Neural cell (in vitro differentiated cells): Measurements from ENCODE around the gene AKR1A1. TPM values are rescaled to one million over a fixed set of nuclear protein-coding genes. Genes with fewer than 3 reads are reported as not detected.

ENCODE experiments used
- H2AFZ ChIP-seq: fragments of 200-600, 300-800 bp; sonication (generic), shearing (Covaris generic); 2 replicates; pipeline ENCODE4 v1.6.0; 2014; ENCODE audit warnings: low read depth, mild to moderate bottlenecking, antibody characterized with exemption, low read length, moderate library complexity
- H3F3A ChIP-seq: fragments of 200-600 bp; shearing (Covaris generic); 2 replicates; pipeline ENCODE4 v1.6.1; 2016; ENCODE audit warnings: mild to moderate bottlenecking, moderate library complexity, mixed read lengths, antibody characterized with exemption, low read length; ENCODE audit not compliant: insufficient read depth, poor library complexity, severe bottlenecking
- H3K27ac ChIP-seq: fragments of 200-600, 300-800 bp; sonication (generic), shearing (Covaris generic); 2 replicates; pipeline ENCODE4 v1.5.1; 2014; ENCODE audit warnings: mild to moderate bottlenecking, low read length, moderate library complexity
- H3K27me3 ChIP-seq: fragments of 300-800, 200-600 bp; sonication (generic), shearing (Covaris generic); 2 replicates; pipeline ENCODE4 v1.6.0; 2014; ENCODE audit warnings: mild to moderate bottlenecking, low read depth, low read length, moderate library complexity; ENCODE audit not compliant: insufficient read depth
- H3K36me3 ChIP-seq: fragments of 300-800, 200-600 bp; sonication (generic), shearing (Covaris generic); 2 replicates; pipeline ENCODE4 v1.5.1; 2014; ENCODE audit warnings: mild to moderate bottlenecking, antibody characterized with exemption, low read length, moderate library complexity; ENCODE audit not compliant: insufficient read depth
- H3K4me2 ChIP-seq: fragments of 300-800, 200-600 bp; sonication (generic), shearing (Covaris generic); 2 replicates; pipeline ENCODE4 v1.6.0; 2014; ENCODE audit warnings: mild to moderate bottlenecking, low read length
- H3K4me3 ChIP-seq: fragments of 300-800, 200-600 bp; sonication (generic), shearing (Covaris generic); 2 replicates; pipeline ENCODE4 v1.5.1; 2014; ENCODE audit warnings: mild to moderate bottlenecking, low read length, moderate library complexity
- H3K79me2 ChIP-seq: fragments of 200-600 bp; shearing (Covaris generic); replicated peaks from 2 replicates; pipeline ENCODE4 v1.6.0; 2014; ENCODE audit warnings: mild to moderate bottlenecking, low read length, moderate library complexity; ENCODE audit not compliant: insufficient read depth
- H3K9ac ChIP-seq: fragments of 300-800, 200-600 bp; sonication (generic), shearing (Covaris generic); 2 replicates; pipeline ENCODE4 v1.6.1; 2016; ENCODE audit warnings: mild to moderate bottlenecking, low read length, mixed read lengths
- H3K9me2 ChIP-seq: fragments of 200-600 bp; shearing (Covaris generic); 2 replicates; pipeline ENCODE4 v1.6.1; 2016; ENCODE audit warnings: mild to moderate bottlenecking, low read length, mixed read lengths; ENCODE audit not compliant: insufficient read depth
- H3K9me3 ChIP-seq: fragments of 200-600, 300-800 bp; sonication (generic), shearing (Covaris generic); 2 replicates; pipeline ENCODE4 v1.6.1; 2016; ENCODE audit warnings: mild to moderate bottlenecking, mixed run types, low read length, moderate library complexity, mixed read lengths
- H4K20me1 ChIP-seq: fragments of 200-600 bp; shearing (Covaris generic); 2 replicates; pipeline ENCODE4 v1.6.1; 2016; ENCODE audit warnings: mild to moderate bottlenecking, mixed run types; ENCODE audit not compliant: insufficient read depth
- EP300 ChIP-seq: fragments of 450-650 bp; conservative IDR thresholded peaks from 2 replicates; pipeline ENCODE4 v1.6.1; 2014; ENCODE audit warnings: antibody characterized with exemption, mild to moderate bottlenecking, moderate library complexity; ENCODE audit not compliant: poor library complexity, severe bottlenecking
- EZH2 ChIP-seq: fragments of 200-600, 300-800 bp; shearing (Covaris generic), sonication (generic); IDR thresholded peaks from 2 replicates; pipeline ENCODE4 v1.6.1; 2014; ENCODE audit warnings: antibody characterized with exemption, low read length, borderline replicate concordance, mild to moderate bottlenecking; ENCODE audit not compliant: insufficient read depth, poor library complexity, severe bottlenecking
- MXI1 ChIP-seq: fragments of 450-650 bp; conservative IDR thresholded peaks from 2 replicates; pipeline ENCODE4 v1.6.1; 2014; ENCODE audit warnings: antibody characterized with exemption, mild to moderate bottlenecking; ENCODE audit not compliant: poor library complexity, severe bottlenecking
- POLR2AphosphoS5 ChIP-seq: IDR thresholded peaks from 2 replicates; pipeline ENCODE4 v1.6.1; 2012
- RAD21 ChIP-seq: fragments of 450-650 bp; conservative IDR thresholded peaks from 2 replicates; pipeline ENCODE4 v1.6.1; 2014; ENCODE audit warnings: antibody characterized with exemption, mild to moderate bottlenecking, moderate library complexity
- SMC3 ChIP-seq: fragments of 450-650 bp; conservative IDR thresholded peaks from 2 replicates; pipeline ENCODE4 v1.6.1; 2014; ENCODE audit warnings: antibody characterized with exemption, mild to moderate bottlenecking, moderate library complexity; ENCODE audit not compliant: poor library complexity
- TAF1 ChIP-seq: IDR thresholded peaks from 2 replicates; pipeline ENCODE4 v1.6.1; 2012; ENCODE audit warnings: low read depth
- polyA plus RNA-seq: library from polyadenylated mRNA; depleted of rRNA; stranded (reverse); fragments of >200 nt; gene quantifications from 2 replicates; pipeline ENCODE4 v1.2.3, GENCODE V29; 2014
- TF ChIP-seq, protein P1 (sequence below): fragments of 450-650 bp; IDR thresholded peaks from 2 replicates; pipeline ENCODE4 v1.5.1; 2014; ENCODE audit warnings: antibody characterized with exemption, mild to moderate bottlenecking, moderate library complexity; ENCODE audit not compliant: poor library complexity, severe bottlenecking
- TF ChIP-seq, protein P2 (sequence below): IDR thresholded peaks from 2 replicates; pipeline ENCODE4 v1.6.1; 2012; ENCODE audit warnings: borderline replicate concordance

Gene AKR1A1
- polyA plus RNA-seq, 1 donor from 2014 or later = 170 TPM

DNA sequence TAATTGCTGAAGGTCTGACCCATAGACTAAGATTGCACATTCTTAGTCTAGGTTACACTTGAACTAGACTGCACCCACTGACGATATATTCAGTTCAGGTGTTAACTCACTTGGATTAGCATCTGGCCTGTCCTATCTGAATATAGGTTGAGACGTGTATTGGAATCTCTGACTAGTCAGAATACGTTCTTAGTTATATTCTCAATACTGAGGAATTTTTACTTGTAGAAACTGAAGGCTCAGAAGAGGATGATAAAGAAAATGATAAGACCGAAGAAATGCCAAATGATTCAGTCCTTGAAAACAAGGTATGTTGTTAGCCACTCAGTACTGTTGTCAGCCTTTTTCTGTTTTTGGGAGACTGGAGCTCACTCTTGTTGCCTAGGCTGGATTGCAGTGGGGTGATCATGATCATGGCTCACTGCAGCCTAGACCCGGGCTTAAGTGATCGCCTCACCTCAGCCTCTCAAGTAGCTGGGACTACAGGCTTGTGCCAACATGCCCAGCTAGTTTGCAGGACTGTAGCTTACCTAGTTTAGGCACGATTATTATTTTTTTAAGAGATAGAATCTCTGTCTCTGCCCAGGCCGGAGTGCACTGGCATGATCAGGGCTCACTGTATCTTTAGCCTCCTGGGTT lies 62.4 kb downstream of the AKR1A1 start:
- H3K36me3 ChIP-seq = no peaks in the 10 kb centered on the region
- H3K79me2 ChIP-seq = no peaks in the 10 kb centered on the region
- no peak overlapping the region for H2AFZ ChIP-seq
- H3K27me3 ChIP-seq = no peaks in the 10 kb centered on the region
- H3K9ac ChIP-seq = no peak overlapping the region
- no peaks in the 10 kb centered on the region for H3F3A ChIP-seq
- TF ChIP-seq EP300 = no peak
- no peak for TF ChIP-seq SMC3
- H3K9me2 ChIP-seq = no peaks in the 10 kb centered on the region
- H3K4me3 ChIP-seq = no peak overlapping the region
- H3K9me3 ChIP-seq = no peaks in the 10 kb centered on the region
- H3K4me2 ChIP-seq = no peak overlapping the region
- H4K20me1 ChIP-seq = no peaks in the 10 kb centered on the region
- H3K27ac ChIP-seq = no peak overlapping the region

DNA sequence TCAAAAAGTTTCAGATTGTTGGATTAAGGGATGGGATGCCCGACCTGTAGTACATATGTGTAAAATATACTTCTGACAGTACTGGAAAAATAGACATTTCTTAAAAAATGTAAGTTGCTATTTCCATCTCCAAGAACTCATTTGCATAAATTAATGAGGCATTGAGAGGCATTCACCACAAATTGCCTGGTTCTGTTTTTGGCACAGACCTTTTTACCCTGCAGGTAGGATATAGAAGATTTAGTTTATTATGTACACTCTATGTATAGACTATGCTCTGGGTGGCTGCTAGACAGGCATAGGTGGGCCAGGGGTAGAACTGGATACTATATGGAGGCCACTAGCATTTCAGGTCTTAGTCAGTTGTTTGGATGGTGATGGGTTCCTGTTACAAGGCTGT lies 65.3 kb downstream of the AKR1A1 start:
- Histone ChIP-seq H3K4me2 (no peak overlapping the region), H3K9me3 (no peaks in the 10 kb centered on the region), H4K20me1 (no peaks in the 10 kb centered on the region), H3K9me2 (no peaks in the 10 kb centered on the region), H3K36me3 (no peaks in the 10 kb centered on the region), H3K27ac (no peak overlapping the region), H3F3A (no peaks in the 10 kb centered on the region), H3K79me2 (no peaks in the 10 kb centered on the region), H2AFZ (no peak overlapping the region), H3K9ac (no peak overlapping the region), H3K27me3 (no peaks in the 10 kb centered on the region), H3K4me3 (no peak overlapping the region)
- TF ChIP-seq EZH2 = no peak
- TF ChIP-seq, protein P1, sequence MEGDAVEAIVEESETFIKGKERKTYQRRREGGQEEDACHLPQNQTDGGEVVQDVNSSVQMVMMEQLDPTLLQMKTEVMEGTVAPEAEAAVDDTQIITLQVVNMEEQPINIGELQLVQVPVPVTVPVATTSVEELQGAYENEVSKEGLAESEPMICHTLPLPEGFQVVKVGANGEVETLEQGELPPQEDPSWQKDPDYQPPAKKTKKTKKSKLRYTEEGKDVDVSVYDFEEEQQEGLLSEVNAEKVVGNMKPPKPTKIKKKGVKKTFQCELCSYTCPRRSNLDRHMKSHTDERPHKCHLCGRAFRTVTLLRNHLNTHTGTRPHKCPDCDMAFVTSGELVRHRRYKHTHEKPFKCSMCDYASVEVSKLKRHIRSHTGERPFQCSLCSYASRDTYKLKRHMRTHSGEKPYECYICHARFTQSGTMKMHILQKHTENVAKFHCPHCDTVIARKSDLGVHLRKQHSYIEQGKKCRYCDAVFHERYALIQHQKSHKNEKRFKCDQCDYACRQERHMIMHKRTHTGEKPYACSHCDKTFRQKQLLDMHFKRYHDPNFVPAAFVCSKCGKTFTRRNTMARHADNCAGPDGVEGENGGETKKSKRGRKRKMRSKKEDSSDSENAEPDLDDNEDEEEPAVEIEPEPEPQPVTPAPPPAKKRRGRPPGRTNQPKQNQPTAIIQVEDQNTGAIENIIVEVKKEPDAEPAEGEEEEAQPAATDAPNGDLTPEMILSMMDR = no peak
- TF ChIP-seq, protein P2, sequence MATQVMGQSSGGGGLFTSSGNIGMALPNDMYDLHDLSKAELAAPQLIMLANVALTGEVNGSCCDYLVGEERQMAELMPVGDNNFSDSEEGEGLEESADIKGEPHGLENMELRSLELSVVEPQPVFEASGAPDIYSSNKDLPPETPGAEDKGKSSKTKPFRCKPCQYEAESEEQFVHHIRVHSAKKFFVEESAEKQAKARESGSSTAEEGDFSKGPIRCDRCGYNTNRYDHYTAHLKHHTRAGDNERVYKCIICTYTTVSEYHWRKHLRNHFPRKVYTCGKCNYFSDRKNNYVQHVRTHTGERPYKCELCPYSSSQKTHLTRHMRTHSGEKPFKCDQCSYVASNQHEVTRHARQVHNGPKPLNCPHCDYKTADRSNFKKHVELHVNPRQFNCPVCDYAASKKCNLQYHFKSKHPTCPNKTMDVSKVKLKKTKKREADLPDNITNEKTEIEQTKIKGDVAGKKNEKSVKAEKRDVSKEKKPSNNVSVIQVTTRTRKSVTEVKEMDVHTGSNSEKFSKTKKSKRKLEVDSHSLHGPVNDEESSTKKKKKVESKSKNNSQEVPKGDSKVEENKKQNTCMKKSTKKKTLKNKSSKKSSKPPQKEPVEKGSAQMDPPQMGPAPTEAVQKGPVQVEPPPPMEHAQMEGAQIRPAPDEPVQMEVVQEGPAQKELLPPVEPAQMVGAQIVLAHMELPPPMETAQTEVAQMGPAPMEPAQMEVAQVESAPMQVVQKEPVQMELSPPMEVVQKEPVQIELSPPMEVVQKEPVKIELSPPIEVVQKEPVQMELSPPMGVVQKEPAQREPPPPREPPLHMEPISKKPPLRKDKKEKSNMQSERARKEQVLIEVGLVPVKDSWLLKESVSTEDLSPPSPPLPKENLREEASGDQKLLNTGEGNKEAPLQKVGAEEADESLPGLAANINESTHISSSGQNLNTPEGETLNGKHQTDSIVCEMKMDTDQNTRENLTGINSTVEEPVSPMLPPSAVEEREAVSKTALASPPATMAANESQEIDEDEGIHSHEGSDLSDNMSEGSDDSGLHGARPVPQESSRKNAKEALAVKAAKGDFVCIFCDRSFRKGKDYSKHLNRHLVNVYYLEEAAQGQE = no peak
- no peak for TF ChIP-seq POLR2AphosphoS5
- no peak for TF ChIP-seq MXI1
- TF ChIP-seq EP300 = no peak
- no peak for TF ChIP-seq SMC3
- TF ChIP-seq TAF1 = no peak
- no peak for TF ChIP-seq RAD21
